ENCODE data around the gene DNAJC11. TPM values are rescaled to one million over a fixed set of nuclear protein-coding genes. Genes with fewer than 3 reads are reported as not detected.
"Not testable (repeated sequence)": the region's sequence is repeated elsewhere in the genome, so short reads cannot be mapped to it uniquely, and the experiment has no call there.

DNAJC11 gene
- total RNA-seq, 1 donor from 2014 or later = 74.1 TPM

DNA sequence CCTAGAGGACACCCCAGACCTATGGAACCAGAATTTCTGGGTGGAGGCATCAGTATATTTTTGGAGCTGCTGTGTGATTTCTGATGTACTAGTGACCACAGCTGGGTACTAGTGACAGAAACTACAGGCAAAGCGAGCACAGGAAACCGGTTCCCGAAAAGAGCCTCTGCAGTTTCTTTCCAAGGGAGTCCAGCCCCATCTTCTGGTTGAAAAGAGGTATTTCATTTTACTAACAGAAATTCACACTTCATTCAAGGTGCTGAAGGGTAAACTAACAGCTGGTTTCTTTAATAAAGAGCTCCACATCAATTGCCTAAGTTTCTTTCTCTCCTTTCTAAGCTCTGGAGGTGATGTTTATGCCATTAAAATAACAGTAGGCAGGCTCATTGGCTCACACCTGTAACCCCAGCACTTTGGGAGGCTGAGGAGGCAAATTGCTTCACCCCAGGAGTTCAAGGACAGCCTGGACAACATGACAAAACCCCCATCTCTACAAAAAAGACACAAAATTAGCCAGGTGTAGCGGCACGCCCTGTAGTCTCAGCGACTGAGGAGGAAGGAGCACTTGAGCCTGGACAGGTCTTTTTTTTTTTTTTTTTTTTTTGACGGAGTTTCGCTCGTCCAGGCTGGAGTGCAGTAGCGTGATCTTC, 55.0 kb downstream of the DNAJC11 start:
- H3K9me3 Mint-ChIP-seq (ENCODE audit: unreplicated experiment) = peaks cover 4% of the 10 kb centered on the region
- no peak for DNase-seq
- H3K36me3 Mint-ChIP-seq (ENCODE audit: unreplicated experiment) = peaks cover 9% of the 10 kb centered on the region
- H3K27me3 Mint-ChIP-seq (ENCODE audit: unreplicated experiment) = peaks cover 7% of the 10 kb centered on the region
- H3K4me3 Mint-ChIP-seq (ENCODE audit: unreplicated experiment) = no peak overlapping the region
- peaks cover 9% of the 10 kb centered on the region for H3K4me1 Mint-ChIP-seq (ENCODE audit: low read depth, unreplicated experiment)
- no peak overlapping the region for H3K27ac Mint-ChIP-seq (ENCODE audit: unreplicated experiment)
- TF ChIP-seq, protein P1, sequence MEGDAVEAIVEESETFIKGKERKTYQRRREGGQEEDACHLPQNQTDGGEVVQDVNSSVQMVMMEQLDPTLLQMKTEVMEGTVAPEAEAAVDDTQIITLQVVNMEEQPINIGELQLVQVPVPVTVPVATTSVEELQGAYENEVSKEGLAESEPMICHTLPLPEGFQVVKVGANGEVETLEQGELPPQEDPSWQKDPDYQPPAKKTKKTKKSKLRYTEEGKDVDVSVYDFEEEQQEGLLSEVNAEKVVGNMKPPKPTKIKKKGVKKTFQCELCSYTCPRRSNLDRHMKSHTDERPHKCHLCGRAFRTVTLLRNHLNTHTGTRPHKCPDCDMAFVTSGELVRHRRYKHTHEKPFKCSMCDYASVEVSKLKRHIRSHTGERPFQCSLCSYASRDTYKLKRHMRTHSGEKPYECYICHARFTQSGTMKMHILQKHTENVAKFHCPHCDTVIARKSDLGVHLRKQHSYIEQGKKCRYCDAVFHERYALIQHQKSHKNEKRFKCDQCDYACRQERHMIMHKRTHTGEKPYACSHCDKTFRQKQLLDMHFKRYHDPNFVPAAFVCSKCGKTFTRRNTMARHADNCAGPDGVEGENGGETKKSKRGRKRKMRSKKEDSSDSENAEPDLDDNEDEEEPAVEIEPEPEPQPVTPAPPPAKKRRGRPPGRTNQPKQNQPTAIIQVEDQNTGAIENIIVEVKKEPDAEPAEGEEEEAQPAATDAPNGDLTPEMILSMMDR (IDR thresholded peaks at IDR 0.05; ENCODE audit: partially characterized antibody, unreplicated experiment) = peak; percentile 76

DNA sequence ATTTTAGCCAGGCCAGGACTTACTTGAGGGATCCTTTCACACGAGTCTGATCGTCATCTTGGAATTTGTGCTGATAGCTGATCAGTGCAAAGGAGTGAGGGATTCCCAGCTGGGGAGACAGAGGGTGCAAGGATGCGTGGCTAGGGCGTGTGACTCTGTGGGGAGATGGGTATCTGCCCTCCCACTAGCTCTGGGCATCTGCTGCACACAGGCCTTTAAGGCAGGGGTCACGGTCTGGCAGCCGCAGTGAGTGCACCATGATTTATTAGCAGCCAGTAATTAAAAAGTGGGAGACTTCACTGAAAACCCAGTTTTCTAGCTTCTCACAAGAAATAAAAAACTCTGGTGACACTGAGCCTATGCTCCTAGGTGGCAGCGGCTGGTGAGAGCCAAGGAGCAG, 56.6 kb downstream of the DNAJC11 start:
- H3K36me3 Mint-ChIP-seq (ENCODE audit: unreplicated experiment) = peaks cover 9% of the 10 kb centered on the region
- no peak overlapping the region for H3K27ac Mint-ChIP-seq (ENCODE audit: unreplicated experiment)
- peaks cover 4% of the 10 kb centered on the region for H3K4me1 Mint-ChIP-seq (ENCODE audit: low read depth, unreplicated experiment)
- peaks cover 7% of the 10 kb centered on the region for H3K27me3 Mint-ChIP-seq (ENCODE audit: unreplicated experiment)
- TF ChIP-seq, protein P1 (IDR thresholded peaks at IDR 0.05; ENCODE audit: partially characterized antibody, unreplicated experiment) = no peak
- H3K9me3 Mint-ChIP-seq (ENCODE audit: unreplicated experiment) = peaks cover 4% of the 10 kb centered on the region
- no peak for DNase-seq
- H3K4me3 Mint-ChIP-seq (ENCODE audit: unreplicated experiment) = no peak overlapping the region

DNA sequence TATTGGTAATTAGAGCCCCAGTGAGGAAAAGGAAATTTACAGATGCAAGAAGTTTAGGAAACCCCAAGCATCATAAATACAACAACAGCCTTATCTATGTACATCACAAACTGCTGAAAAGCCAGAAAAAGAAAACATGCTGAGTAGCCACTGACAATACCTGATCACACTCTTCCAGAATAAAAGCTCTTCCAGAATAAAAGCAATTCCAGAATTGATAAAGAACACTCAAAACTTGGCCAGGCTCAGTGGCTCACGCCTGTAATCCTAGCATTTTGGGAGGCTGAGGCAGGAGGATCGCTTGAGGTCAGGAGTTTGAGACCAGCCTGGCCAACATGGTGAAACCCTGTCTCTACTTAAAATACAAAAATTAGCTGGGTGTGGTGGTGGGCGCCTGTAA, 60.7 kb downstream of the DNAJC11 start:
- not testable (repeated sequence) for H3K4me1 Mint-ChIP-seq (ENCODE audit: low read depth, unreplicated experiment); H3K27me3 Mint-ChIP-seq (ENCODE audit: unreplicated experiment); DNase-seq; H3K36me3 Mint-ChIP-seq (ENCODE audit: unreplicated experiment); H3K4me3 Mint-ChIP-seq (ENCODE audit: unreplicated experiment); H3K9me3 Mint-ChIP-seq (ENCODE audit: unreplicated experiment); H3K27ac Mint-ChIP-seq (ENCODE audit: unreplicated experiment)

DNA sequence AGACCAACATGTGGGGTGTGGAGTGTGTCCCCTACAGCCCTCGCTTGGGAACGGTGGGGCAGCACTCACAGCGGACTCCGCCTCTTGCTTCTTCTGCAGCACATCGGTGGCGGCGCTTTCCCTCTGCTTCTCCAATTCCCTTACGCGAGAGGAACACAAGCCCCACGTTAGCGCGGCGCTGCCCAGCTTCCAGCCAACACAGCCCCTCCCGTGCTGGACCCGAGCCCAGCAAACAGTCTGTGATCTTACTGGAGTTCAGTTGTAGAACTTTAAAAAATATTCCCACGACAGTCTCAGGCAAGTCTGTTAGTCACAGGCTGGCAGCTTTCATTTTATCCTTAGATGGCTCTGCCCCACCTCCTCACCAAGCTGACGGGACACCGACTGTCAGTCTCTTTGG, 63.4 kb downstream of the DNAJC11 start:
- TF ChIP-seq, protein P1 (IDR thresholded peaks at IDR 0.05; ENCODE audit: partially characterized antibody, unreplicated experiment) = no peak
- peaks cover 9% of the 10 kb centered on the region for H3K36me3 Mint-ChIP-seq (ENCODE audit: unreplicated experiment)
- no peak overlapping the region for H3K4me3 Mint-ChIP-seq (ENCODE audit: unreplicated experiment)
- peaks cover 2% of the 10 kb centered on the region for H3K27me3 Mint-ChIP-seq (ENCODE audit: unreplicated experiment)
- H3K9me3 Mint-ChIP-seq (ENCODE audit: unreplicated experiment) = peaks cover 13% of the 10 kb centered on the region
- no peak overlapping the region for H3K27ac Mint-ChIP-seq (ENCODE audit: unreplicated experiment)
- DNase-seq = no peak
- H3K4me1 Mint-ChIP-seq (ENCODE audit: low read depth, unreplicated experiment) = peaks cover 11% of the 10 kb centered on the region

DNA sequence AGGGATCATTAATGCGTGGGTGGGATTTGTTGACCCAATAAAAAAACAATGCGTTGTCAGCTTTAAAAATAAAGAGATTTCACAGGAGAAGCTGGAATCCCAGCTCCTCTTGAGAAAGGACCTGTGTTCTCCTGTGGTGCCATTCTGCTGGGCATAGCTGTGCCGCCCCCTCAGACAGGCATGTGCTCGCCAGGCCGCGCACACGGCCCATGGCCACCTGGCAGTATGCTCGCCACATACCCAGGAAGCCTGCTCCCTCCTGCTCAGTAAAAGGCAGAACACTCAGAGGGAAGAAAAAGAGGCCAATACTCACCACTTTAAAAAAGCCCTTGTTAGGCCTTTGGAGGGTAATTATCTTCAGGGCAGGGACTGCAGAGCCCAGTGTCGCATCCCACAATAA, 63.8 kb downstream of the DNAJC11 start:
- H3K27ac Mint-ChIP-seq (ENCODE audit: unreplicated experiment) = no peak overlapping the region
- peaks cover 6% of the 10 kb centered on the region for H3K36me3 Mint-ChIP-seq (ENCODE audit: unreplicated experiment)
- no peak overlapping the region for H3K4me3 Mint-ChIP-seq (ENCODE audit: unreplicated experiment)
- H3K27me3 Mint-ChIP-seq (ENCODE audit: unreplicated experiment) = peaks cover 5% of the 10 kb centered on the region
- H3K9me3 Mint-ChIP-seq (ENCODE audit: unreplicated experiment) = peaks cover 11% of the 10 kb centered on the region
- no peak for DNase-seq
- TF ChIP-seq, protein P1 (IDR thresholded peaks at IDR 0.05; ENCODE audit: partially characterized antibody, unreplicated experiment) = peak; percentile 33
- peaks cover 9% of the 10 kb centered on the region for H3K4me1 Mint-ChIP-seq (ENCODE audit: low read depth, unreplicated experiment)

DNA sequence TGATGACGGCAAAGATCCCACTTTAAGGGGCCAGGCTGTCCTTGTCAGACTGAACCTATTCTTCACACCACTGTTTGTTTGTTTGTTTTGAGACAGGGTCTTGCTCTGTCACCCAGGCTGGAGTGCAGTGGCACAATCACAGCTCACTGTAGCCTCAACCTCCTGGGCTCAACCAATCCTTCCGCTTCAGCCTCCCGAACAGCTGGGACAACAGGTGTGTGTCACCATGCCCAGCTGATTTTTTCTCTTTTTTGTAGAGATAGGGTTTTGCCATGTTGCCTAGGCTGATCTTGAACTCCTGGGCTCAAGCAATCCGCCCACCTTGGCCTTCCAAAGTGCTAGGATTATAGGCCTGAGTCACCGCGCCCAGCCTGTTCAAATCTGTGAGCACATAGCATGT, 64.8 kb downstream of the DNAJC11 start:
- H3K9me3 Mint-ChIP-seq (ENCODE audit: unreplicated experiment); H3K36me3 Mint-ChIP-seq (ENCODE audit: unreplicated experiment): not testable (repeated sequence)

More for the DNA sequence above, 64.8 kb downstream of the DNAJC11 start:
- not testable (repeated sequence) for H3K27ac Mint-ChIP-seq (ENCODE audit: unreplicated experiment); DNase-seq; H3K4me3 Mint-ChIP-seq (ENCODE audit: unreplicated experiment); H3K4me1 Mint-ChIP-seq (ENCODE audit: low read depth, unreplicated experiment); H3K27me3 Mint-ChIP-seq (ENCODE audit: unreplicated experiment)
